Measurements from ENCODE around the gene LRRC8A. TPM values are rescaled to one million over a fixed set of nuclear protein-coding genes. Genes with fewer than 3 reads are reported as not detected.

Gene LRRC8A
- total and polyA plus RNA-seq, 2 of the 4 experiments (the other 2 are of a cell fraction), result 42.8 to 60.9 TPM

DNA sequence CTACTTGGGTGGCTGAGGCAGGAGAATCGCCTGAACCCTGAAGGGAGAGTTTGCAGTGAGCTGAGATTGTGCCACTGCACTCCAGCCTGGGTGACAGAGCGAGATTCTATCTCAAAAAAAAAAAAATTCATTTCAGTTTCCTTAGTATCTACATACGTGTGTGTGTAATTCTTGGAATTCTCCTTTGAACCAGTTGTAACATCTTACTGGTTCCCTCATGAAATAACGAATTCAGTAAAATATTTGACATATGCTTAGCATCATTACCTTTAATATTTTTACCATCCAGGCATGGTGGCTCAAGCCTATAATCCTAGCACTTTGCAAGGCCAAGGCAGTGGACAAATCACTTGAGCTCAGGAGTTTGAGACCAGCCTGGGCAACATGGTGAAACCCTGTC, 47.6 kb downstream of the LRRC8A start:
- Histone ChIP-seq H3K27ac (ENCODE audit: insufficient read depth, low read length) (no peak overlapping the region), H3K9me1 (ENCODE audit: insufficient read depth, low read length) (no peaks in the 10 kb centered on the region)

More for the DNA sequence above, 47.6 kb downstream of the LRRC8A start:
- 71% methylated on average over 1 of the region's 4 CpGs; no CpG with 5 or more reads in 1 of the 2 experiments for WGBS, 2 experiments (ENCODE audit: extremely low coverage in 2 of 2, insufficient read length in 1 of 2)
- no peak overlapping the region for H3K4ac ChIP-seq (ENCODE audit: low read depth, low read length)
- BruUV-seq (replicated peaks), result no TSS peak
- no peak overlapping the region for H4K5ac ChIP-seq (ENCODE audit: low read depth, low read length)
- H3K4me2 ChIP-seq (ENCODE audit: low read depth, low read length), result no peak overlapping the region
- no peak overlapping the region for H2AK5ac ChIP-seq (ENCODE audit: low read depth, low read length)
- no peaks in the 10 kb centered on the region for H4K20me1 ChIP-seq (ENCODE audit: insufficient read depth, low read length)
- H3K36me3 ChIP-seq (ENCODE audit: control insufficient read depth, insufficient read depth, low read length), result no peaks in the 10 kb centered on the region
- H3K4me1 ChIP-seq (ENCODE audit: control insufficient read depth, insufficient read depth, low read length), result no peaks in the 10 kb centered on the region
- H2BK5ac ChIP-seq (ENCODE audit: low read depth, low read length, poor library complexity, severe bottlenecking), result no peak overlapping the region
- intact Hi-C loops (cut with micrococcal nuclease) (loop anchor here (2.0 kb wide), 1 partner anchor 295 kb away; no protein-coding TSS in a partner anchor), in situ Hi-C loops (cut with MboI; ENCODE audit: low sequenced_read_pairs) (loop anchor here (5.0 kb wide), 1 partner anchor 62 kb away; no protein-coding TSS in a partner anchor), dilution Hi-C loops (cut with HindIII; ENCODE audit: low sequenced_read_pairs, unreplicated experiment) (no loop called here)
- H2AK9ac ChIP-seq (replicated peaks; ENCODE audit: low read depth, low read length, poor library complexity), result no peak overlapping the region
- H2AFZ ChIP-seq (replicated peaks; ENCODE audit: low read length, poor library complexity), result no peak overlapping the region
- no peak overlapping the region for H2BK15ac ChIP-seq (ENCODE audit: low read depth, low read length)
- ATAC-seq (ENCODE audit: low read depth), result no peak
- no peak overlapping the region for H3K23ac ChIP-seq (ENCODE audit: low read depth, low read length)
- no peak overlapping the region for H3K14ac ChIP-seq (replicated peaks; ENCODE audit: low read depth, low read length)
- no peaks in the 10 kb centered on the region for H3K9me3 ChIP-seq (ENCODE audit: control insufficient read depth, insufficient read depth, low read length)
- no peak overlapping the region for H4K8ac ChIP-seq (ENCODE audit: low read depth in 2 of 2, low read length in 2 of 2)
- H3K4me3 ChIP-seq (ENCODE audit: insufficient read depth, low read depth, low read length), result no peak overlapping the region
- H3K79me1 ChIP-seq (ENCODE audit: low read depth in 1 of 2, low read length in 2 of 2), result no peaks in the 10 kb centered on the region
- H3K27me3 ChIP-seq (ENCODE audit: control insufficient read depth, insufficient read depth, low read length), result no peaks in the 10 kb centered on the region
- TF ChIP-seq POLR2A (IDR thresholded peaks at IDR 0.05; ENCODE audit: low read depth, low read length) (no peak), BHLHE40 (IDR thresholded peaks at IDR 0.05; ENCODE audit: low read depth, low read length) (no peak), RAD21 (IDR thresholded peaks at IDR 0.05; ENCODE audit: low read length) (no peak), CTCF (conservative IDR thresholded peaks at IDR 0.05; ENCODE audit: low read depth, low read length) (no peak), NFE2L2 (IDR thresholded peaks at IDR 0.05; ENCODE audit: low read depth, low read length) (no peak), MXI1 (IDR thresholded peaks at IDR 0.05; ENCODE audit: borderline replicate concordance, low read depth, low read length) (no peak), RFX5 (IDR thresholded peaks at IDR 0.05; ENCODE audit: low read depth, low read length) (no peak), RCOR1 (IDR thresholded peaks at IDR 0.05; ENCODE audit: insufficient replicate concordance, low read length) (no peak), MAFK (IDR thresholded peaks at IDR 0.05; ENCODE audit: low read depth, low read length) (no peak), FOS (IDR thresholded peaks at IDR 0.05; ENCODE audit: low read depth, low read length) (no peak), CEBPB (IDR thresholded peaks at IDR 0.05; ENCODE audit: low read depth, low read length) (no peak), MAZ (IDR thresholded peaks at IDR 0.05; ENCODE audit: borderline replicate concordance, low read depth, low read length) (no peak), USF2 (IDR thresholded peaks at IDR 0.05; ENCODE audit: low read depth, low read length) (no peak)
- TF ChIP-seq, protein P1, sequence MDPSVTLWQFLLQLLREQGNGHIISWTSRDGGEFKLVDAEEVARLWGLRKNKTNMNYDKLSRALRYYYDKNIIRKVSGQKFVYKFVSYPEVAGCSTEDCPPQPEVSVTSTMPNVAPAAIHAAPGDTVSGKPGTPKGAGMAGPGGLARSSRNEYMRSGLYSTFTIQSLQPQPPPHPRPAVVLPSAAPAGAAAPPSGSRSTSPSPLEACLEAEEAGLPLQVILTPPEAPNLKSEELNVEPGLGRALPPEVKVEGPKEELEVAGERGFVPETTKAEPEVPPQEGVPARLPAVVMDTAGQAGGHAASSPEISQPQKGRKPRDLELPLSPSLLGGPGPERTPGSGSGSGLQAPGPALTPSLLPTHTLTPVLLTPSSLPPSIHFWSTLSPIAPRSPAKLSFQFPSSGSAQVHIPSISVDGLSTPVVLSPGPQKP (IDR thresholded peaks at IDR 0.05; ENCODE audit: borderline replicate concordance, low read depth, low read length), result no peak
- no peak overlapping the region for H3K18ac ChIP-seq (ENCODE audit: low read depth, low read length)
- no peak overlapping the region for H4K91ac ChIP-seq (ENCODE audit: insufficient read depth, low read depth, low read length)
- no peak overlapping the region for H2BK20ac ChIP-seq (ENCODE audit: low read depth, low read length)
- H2BK120ac ChIP-seq (ENCODE audit: low read depth, low read length), result no peak overlapping the region
- ChIA-PET CTCF (interaction anchor here (1.5 to 2.0 kb wide), 2 partner anchors 10 to 66 kb away, joined by 6 to 8 read pairs; no protein-coding TSS in a partner anchor), POLR2A (ENCODE audit: unreplicated experiment) (interaction anchor here (0.6 kb wide), 1 partner anchor 30 kb away, joined by 4 read pairs; no protein-coding TSS in a partner anchor)
- no peak overlapping the region for H3K56ac ChIP-seq (ENCODE audit: extremely low read depth, insufficient read depth, low read length)
- no peak overlapping the region for H3K9ac ChIP-seq (ENCODE audit: low read depth, low read length)
- no peak for DNase-seq
